HG02973 (cell line): Measurements from ENCODE around the gene DCAF8.
"Not testable (repeated sequence)": the region's sequence is repeated elsewhere in the genome, so short reads cannot be mapped to it uniquely, and the experiment has no call there.

ENCODE experiments used
- ATAC-seq: cut with Tn5 transposase; IDR thresholded peaks from one replicate; pipeline ENCODE4 v1.9.1; 2021; ENCODE audit warnings: moderate library complexity; ENCODE audit not compliant: unreplicated experiment

Gene DCAF8

DNA sequence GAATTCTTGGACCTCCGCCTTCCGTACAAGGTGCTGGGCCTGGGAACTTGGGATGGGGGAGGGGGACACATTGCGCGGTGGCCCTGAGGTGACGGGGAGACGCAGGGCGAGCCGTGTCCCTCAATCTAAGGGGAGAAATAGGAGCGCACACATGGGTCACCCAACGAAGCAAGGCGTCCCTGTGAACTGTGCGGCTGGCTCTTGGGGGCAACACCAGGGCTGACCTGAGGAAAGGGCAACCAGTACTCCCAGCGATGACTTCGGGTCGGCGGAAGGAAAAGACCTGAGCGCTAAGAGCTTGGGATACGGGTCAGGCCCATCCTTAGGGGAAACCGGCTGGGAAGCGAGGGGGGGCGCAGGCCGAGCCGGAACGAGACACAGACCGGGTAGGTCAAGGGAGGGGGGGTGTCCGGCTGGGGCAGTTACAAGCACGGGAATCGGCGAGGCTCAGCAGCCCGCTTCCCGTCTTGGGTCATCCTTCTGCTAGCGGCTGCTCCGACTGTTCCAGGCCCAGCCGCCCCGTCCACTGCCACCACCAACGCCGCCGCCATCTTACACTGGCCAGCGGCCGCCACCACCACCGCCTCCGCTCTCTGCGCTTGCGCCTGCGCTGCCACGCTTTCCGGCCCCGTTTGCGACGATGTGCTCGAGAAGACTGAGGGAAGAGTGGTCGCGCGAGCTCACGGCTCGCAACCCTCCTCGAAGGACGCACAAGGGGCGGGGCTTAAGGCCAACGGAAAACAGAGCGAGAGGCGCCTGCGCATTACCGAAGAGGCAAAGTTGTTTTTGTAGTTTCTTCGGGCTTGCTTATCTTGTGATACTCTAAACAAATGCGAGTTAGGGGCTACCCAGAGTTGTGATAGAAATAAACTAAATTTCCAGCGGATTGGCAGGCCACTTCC is at the start of gene DCAF8:
TSS of gene DCAF8 (minus strand) at position 657 of the 902 bp plus-strand sequence. CDS start 18,541 bp downstream, outside the sequence.
- peak; percentile 71 for ATAC-seq

DNA sequence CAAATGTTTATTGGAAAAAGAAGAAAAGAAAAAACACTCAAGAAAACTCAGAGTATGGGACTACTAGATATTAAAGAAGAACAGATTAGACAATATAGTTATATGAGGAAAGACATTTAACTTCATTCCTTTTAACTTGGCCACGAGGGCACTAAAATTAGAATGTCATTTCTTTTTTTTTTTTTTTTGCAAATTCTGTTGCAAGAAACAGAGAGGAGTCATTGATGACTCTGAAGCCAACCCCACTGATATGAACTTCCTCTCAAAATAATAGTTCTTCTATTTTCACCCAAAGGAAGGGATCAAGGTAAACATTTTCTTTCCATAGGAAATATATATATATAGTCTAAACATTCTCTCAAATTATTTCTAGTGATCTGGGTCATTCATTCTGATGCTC is 47.2 kb upstream of the DCAF8 start:
- no peak for ATAC-seq

DNA sequence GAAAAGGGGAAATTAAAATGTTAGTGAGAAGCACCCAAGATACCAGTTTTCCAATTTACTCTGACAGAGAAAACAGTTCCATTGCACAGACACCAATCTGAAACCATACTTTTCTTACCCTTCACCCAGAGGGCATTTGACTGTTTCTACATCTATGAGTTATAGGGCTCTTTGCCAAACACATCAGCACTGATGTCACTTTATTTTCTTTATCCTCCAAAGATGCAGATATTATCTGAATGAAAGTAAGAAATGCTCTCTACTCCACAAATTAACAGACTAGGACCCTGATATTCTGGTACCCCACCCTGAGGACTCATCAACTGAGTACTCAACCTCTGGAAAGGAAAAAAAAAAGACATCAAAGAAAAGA is 46.8 kb upstream of the DCAF8 start:
- ATAC-seq: no peak

DNA sequence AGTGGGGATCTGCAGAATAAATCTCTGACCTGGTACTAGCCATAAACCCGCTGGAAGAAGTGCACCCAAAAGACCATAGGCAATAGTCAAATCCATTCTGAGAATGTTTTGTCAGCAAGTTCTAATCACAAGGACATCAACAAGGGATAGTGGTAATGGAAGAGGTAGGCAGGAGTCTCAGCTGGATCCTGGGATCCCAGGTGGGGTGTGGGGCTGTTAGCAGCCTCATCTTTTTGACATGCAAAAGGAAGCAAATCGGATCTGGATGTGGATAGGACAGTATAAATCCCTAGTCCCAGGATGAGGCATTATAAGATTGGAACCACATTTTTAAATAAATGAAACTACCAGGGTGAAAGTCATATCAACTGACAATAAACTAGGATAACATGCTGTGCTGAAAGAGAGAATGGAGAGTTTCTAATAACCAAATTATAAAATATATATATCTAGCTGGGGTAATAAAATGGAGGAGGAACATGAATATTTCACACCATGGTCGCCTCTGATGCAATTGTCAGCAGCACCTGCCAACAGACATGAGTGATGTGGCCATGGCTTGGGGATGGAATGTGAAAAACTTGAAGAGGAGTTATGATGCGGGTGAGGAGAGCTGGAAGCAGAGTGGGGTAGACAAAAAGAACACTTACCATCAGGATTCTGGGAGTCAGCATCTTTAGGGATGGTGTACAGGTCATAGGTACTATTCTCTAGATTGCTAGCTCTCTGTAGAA is 46.3 kb upstream of the DCAF8 start:
- no peak for ATAC-seq

DNA sequence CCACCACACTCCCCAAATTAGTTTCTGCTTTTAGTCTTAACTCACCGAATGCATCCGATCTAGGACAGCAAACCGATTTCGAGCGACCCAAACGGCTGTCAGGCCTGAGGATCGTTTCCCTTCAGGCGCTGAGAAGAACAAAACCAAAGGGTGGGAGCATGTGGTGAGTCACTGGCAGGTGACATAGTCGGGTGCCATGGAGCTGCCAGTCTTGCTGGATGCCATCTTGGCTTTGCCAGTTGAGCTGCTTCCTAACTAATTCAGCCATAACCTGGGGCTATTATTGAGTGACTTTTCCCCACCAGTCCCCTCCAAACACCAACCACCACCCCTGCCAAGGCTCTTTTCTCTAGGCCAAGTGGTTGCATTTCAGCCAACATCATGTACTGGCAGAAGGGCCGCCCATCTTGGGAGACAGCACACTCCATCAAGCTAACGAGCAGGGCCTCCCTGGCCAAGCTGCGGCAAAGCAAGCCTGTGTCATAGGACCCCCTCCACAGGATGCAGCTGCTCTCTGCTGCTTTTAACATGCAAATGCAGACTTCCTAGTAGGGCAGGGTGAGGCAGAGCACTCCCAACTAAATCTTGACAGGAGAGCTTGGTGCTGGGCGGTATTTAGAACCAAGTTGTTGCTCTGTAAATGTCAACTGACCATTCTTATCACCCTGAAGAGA is 44.9 kb upstream of the DCAF8 start:
- no peak for ATAC-seq

DNA sequence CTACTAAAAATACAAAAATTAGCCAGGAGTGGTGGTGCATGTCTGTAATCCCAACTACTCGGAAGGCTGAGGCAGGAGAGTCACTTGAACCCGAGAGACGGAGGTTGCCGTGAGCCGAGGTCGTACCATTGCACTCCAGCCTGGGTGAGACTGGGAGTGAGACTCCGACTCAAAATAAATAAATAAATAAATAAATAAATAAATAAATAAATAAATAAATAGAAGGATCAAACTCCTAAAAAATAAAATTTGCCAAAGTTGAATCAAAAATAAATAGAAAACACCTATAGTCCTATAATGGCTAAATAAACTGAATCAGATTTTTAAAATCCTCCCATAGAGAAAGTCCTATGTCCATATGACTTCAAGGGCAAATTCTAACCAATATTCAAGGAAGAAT is 37.8 kb upstream of the DCAF8 start:
- ATAC-seq: no peak

DNA sequence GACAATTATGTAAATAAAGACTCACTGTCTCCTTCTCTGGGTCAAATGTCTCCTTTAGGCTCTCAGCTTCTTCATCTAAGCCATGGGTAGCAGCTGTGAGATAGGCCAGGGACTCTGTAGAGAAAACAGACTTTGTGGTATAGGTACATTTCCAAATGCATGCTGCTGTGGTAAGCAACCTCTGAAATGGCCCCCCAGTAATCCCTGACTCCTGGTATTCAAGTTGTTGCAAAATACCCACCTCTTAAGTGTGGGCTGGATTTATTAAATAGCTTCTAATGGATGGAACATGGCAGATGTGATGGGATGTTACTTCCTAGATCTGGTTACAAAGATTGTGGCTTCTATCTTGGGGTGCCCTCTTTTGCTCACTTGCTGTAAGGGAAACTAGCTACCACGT is 33.7 kb upstream of the DCAF8 start:
- no peak for ATAC-seq

DNA sequence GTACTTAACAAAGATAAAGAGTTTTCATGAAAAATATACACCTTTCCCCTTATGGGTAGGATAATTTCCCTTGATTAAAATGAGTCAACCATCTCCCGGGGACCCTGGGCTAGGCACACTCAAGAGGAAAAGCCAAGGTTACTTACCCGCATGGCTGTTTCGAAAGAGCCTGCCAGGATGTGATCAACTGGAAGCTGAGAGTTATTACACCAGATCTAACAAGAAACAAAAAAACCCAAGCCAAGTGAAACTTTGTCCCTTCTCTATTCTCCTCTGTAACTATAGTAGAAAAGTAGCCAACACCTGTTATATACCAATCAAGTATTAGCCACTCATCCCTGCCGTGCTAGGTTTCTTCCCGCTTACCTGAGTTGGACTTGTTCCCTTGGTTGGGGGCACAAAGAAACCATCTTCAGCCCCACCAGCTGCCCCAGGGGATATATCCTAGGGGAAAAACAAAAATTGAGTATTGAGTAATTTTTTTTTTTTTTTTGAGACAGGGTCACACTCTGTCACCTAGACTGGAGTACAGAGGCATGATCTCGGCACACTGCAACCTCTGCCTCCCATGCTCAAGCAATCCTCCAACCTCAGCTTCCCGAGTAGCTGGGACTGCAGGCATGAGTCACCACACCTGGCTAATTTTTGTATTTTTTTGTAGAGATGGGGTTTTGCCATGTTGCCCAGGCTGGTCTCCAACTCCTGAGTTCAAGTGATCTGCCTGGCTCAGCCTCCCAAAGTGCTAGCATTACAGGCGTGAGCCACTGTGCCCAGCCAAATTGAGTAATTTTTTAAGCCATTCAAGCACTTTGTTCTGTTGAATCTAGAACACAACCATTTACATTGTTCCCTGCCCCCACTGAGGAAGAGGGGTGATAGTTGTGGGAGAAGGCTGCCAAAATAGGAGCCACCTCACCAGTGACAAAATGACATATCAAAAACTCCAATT is 30.9 kb upstream of the DCAF8 start:
- no peak for ATAC-seq

DNA sequence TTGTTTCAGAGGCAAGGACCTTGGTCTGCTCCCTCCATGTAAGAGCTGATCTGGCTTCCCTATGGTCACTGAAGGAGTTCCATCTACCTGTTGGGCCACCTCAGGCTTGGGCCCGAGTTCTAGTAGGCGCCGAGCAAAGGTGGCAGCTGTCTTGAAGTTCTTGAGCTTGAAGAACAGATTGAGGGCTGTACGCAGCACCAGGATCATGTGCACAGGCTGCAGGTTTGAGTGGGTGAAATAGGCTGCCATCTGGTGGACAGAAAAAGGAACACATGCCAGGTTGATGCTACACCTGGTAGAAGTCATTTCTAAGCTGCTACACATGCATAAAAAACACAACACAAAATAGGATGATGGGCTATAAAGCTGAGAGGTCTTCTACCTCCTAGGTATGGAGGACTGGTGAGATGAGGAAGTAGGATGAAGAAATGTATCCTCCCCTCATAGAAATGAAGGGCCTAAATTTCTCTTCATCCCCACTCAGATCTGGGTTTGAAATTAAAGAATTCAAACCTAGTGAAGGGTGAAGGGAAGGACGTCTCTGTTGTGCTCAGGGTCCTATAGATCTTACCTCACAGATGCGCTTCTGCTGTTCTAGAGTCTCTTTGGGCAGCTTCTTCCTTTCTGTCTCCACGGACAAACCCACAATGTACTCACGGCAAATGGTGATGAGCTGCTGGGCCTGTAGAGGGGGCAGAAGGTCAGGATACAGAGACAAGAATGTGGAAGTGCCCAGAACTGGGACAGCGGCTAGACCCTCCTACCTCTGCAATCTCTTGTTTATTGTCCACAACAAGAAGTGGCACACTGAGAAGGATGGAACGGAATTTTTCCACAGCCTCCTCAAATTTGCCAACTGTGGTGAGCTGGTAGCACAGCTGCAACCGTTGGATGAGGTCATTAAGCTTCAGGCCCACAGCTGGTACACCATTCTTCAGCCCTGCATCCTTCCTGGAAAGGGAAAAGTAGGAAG is 29.2 kb upstream of the DCAF8 start:
- ATAC-seq: peak; percentile 62

DNA sequence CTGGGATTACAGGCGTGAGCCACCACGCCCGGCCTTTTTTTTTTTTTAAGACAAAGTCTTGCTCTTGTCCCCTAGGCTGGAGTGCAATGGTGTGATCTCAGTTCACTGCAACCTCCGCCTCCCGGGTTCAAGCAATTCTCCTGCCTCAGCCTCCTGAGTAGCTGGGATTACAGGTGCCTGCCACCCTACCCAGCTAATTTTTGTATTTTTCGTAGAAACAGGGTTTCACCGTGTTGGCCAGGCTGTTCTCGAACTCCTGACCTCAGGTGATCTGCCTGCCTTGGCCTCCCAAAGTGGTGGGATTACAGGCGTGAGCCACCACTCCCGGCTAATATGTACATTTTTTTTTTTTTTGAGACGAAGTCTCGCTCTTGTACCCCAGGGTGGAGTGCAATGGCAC is 25.4 kb upstream of the DCAF8 start:
- ATAC-seq: not testable (repeated sequence)

DNA sequence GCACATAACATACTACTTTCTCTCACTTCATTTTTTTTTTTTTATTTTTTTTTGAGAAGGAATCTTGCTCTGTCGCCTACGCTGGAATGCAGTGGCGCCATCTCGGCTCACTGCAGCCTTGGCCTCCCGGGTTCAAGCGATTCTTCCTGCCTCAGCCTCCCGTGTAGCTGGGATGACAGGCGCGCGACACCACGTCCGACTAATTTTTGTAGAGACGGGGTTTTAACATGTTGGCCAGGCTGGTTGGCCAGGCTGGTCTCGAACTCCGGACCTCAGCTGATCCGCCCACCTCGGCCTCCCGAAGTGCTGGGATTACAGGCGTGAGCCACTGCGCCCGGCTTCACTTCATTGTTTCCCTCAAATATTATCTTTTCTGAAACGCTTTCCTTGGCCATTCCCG is 23.2 kb upstream of the DCAF8 start:
- ATAC-seq: no peak

DNA sequence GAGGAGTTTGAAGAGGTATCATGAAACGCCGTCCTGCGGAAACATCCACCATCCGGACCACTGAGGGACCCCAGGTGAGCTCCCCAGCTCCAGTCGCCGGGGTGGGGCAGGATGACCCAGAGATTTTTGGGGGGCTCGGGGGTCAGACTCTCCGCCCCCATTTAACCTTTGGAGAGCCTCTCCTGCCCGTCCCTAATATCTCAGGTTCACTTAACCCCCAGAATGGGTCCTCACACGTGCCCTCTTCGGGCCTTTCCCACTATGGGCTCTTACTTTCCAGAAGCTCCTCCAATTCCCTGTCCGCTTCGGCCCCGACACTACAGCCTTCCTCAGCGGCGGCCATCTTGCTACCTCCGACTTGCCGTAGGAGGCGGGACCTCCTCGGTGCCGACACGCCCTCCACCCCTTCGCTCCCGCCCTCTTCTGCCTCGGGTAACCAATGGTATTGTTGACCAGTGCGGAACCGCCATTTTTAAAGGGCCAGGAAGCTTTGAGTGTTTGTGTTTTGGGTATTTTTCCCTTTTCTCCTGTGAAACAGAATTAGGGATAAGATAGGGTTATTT is 22.5 kb upstream of the DCAF8 start, which contains the start of gene PEX19:
TSS of gene PEX19 (minus strand) at position 352 of the 563 bp plus-strand sequence. CDS start at position 343, 9 bp downstream.
- peak; percentile 95 for ATAC-seq

DNA sequence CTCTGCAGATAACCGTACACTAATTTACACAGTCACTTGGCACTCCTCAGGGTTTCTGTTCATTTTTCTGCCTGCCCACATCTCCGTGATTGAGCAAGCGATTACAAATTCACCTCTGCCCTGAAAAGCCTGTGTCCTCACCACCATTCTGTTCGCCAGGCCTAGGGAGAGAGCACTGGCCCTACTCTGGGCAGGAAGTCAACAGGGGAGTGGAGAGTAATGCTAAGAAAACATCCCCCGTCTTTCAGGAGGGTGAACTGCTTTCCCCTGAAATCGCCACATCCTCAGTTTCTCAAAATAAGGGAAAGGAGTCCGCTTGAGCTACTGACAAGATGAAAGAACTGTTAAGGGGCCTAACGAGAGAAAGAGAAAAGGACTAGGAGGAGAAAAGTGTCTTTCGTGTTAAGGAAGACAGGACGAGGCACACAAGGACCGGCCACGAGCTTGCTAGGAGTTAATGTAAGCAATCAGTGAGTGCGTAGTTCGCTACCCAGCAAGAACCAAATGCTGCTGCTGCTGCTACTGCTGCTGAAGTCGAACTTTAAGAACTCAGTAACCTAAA is 22.0 kb upstream of the DCAF8 start:
- ATAC-seq: peak; percentile 8

DNA sequence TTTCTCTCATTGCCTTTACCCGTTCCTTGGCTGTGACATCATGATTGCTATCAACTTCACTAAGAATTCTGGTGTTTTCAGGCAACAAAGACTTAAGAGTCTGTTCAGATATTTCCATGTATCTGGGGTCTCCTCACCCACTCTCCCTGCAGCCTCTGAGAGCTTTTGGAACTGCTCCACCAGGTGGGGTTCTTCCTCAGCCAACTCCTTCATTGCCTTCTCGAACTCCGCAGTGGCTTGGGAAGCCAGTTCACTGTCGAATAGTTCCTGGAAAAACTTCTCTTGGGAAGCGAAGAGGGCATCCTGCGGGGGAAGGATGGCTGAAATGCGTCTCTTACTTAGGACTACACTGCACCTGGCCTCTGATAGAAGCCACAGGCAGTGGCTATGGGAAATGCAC is 20.5 kb upstream of the DCAF8 start:
- no peak for ATAC-seq

DNA sequence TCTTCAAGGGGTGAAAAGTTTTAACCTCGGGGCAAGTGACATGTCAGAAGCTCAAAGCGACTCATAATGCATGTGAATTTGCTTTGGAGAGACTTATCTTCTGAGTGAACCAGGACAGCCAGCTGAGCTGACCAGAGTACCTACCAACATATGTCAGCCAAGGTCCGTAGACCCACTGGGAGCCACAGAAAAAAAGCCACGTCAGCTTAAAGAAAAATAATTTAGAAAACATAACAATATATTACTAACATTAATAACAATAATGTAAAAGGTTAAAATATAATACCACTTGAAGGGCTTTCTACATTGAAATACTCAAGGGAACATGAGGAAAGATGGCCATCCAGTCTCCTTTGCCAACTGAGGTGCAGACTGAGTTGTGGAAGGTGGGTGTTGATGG is 15.6 kb upstream of the DCAF8 start:
- ATAC-seq: no peak

DNA sequence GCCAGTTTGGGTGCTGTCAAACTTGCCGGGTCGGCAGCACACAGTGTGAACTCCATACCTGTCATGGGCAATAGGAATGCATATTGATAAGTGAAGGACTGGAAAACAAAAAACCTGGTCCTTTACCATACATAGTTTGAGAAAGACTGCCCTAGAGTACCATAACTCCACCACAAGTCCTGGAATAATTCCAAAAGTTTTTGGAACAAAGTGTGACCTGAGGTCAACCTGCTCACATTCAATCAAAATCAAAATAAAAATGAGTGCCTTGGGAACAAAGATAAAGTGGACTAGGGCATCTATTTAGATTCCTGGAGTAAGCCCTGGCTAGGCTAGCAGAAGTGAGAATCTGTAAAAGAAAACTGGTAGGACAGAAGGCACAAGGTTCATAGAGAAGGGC is 15.0 kb upstream of the DCAF8 start:
- no peak for ATAC-seq

DNA sequence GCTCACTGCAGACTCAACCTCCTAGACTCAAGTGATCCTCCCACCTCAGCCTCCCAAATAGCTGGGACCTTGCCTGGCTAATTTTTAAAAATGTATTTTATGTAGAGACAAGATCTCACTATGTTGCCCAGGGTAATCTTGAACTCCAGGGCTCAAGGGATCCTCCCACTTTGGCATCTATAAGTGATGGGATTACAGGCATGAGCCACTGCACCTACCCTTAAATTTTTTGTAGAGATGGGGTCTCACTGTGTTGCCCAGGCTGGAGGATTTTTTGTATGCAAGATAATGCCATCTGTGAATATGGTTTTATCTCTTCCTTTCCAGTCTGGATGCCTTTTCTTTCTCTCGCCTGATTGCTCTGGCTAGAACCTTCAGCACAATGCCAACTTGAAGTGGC is 8.7 kb upstream of the DCAF8 start:
- ATAC-seq: no peak

DNA sequence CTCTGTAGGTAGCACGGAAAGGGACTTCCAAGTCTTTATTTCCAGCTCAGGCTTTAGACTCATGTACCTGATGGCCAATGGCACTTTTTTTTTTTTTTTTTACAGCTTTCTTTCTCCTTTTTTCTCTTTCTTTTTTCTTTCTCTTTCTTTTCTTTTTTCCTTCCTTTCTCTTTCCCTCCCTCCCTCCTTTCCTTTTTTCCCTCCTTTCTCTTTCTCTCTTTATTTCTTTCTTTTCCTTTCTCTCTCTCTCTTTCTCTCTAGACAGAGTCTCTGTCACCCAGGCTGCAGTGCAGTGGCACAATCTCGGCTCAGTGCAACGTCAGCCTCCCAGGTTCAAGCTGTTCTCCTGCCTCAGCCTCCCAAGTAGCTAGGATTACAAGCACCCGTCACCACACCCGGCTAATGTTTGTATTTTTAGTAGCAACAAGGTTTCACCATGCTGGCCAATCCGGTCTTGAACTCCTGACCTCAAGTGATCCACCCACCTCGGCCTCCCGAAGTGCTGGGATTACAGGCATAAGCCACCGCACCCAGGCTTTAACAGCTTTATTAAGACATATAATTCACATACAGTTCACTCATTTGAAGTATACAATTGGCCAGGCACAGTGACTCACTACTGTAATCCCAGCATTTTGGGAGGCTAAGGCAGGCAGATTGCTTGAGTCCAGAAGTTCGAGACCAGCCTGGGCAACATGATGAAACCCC is 5.1 kb upstream of the DCAF8 start:
- no peak for ATAC-seq
